ENCODE results near the gene BBS9.
"Not testable (repeated sequence)": the region's sequence is repeated elsewhere in the genome, so short reads cannot be mapped to it uniquely, and the experiment has no call there.

BBS9 gene

GRCh38 chr7:33516568-33516967, 387.2 kb downstream of the BBS9 start:
- ChIA-PET CTCF (no interaction called here), POLR2A (ENCODE audit: low non-redundant PET) (no interaction called here)
- no peak overlapping the region for H3K27ac ChIP-seq
- no peak for DNase-seq (ENCODE audit: low spot score)
- no peak for TF ChIP-seq CTCF (conservative IDR thresholded peaks at IDR 0.05; ENCODE audit: low read depth)

GRCh38 chr7:33517191-33517590, 387.8 kb downstream of the BBS9 start:
- DNase-seq (ENCODE audit: low spot score), result no peak

GRCh38 chr7:33527008-33527407, 397.6 kb downstream of the BBS9 start:
- POLR2A ChIA-PET (ENCODE audit: low non-redundant PET); CTCF ChIA-PET; DNase-seq (ENCODE audit: low spot score): not testable (repeated sequence)
- H3K27ac ChIP-seq, result peak overlapping the region; percentile 69

More at GRCh38 chr7:33517191-33517590, 387.8 kb downstream of the BBS9 start:
- CTCF ChIA-PET, result no interaction called here
- TF ChIP-seq CTCF (conservative IDR thresholded peaks at IDR 0.05; ENCODE audit: low read depth), result no peak
- POLR2A ChIA-PET (ENCODE audit: low non-redundant PET), result no interaction called here
- H3K27ac ChIP-seq, result no peak overlapping the region

GRCh38 chr7:33527613-33528012, 398.2 kb downstream of the BBS9 start:
- POLR2A ChIA-PET (ENCODE audit: low non-redundant PET); CTCF ChIA-PET: not testable (repeated sequence)
- peak overlapping the region; percentile 69 for H3K27ac ChIP-seq
- DNase-seq (ENCODE audit: low spot score), result peak; percentile 13

- POLR2A ChIA-PET (ENCODE audit: low non-redundant PET), result no interaction called here
- H3K27ac ChIP-seq, result no peak overlapping the region
- no peak for DNase-seq (ENCODE audit: low spot score)
- CTCF ChIA-PET, result interaction anchor here (0.5 kb wide), 1 partner anchor 10 kb away, joined by 4 read pairs; no protein-coding TSS in a partner anchor
- no peak for TF ChIP-seq CTCF (conservative IDR thresholded peaks at IDR 0.05; ENCODE audit: low read depth)
Measured at GRCh38 chr7:33529070-33529469, 399.7 kb downstream of the BBS9 start.

DNA sequence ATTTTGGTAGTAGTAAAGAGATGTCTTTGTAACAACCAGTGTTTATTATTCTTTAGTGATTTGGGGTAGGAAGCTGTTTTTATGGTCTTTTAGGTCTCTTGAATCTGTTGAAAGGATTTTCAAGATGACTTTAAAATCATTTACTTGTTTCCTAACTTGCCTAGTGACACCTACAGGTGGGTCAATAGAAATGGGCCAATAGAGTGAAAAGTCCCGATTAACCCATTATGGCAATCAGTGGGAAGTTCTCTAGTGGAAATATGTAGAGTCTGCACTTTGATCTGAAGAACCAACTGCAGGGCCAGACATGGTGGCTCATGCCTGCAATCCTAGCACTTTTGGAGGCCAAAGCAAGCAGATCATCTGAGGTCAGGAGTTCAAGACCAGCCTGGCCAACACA, 401.3 kb downstream of the BBS9 start:
- TF ChIP-seq CTCF (conservative IDR thresholded peaks at IDR 0.05; ENCODE audit: low read depth), result no peak
- POLR2A ChIA-PET (ENCODE audit: low non-redundant PET), result no interaction called here
- CTCF ChIA-PET, result no interaction called here
- no peak for DNase-seq (ENCODE audit: low spot score)
- no peak overlapping the region for H3K27ac ChIP-seq

DNA sequence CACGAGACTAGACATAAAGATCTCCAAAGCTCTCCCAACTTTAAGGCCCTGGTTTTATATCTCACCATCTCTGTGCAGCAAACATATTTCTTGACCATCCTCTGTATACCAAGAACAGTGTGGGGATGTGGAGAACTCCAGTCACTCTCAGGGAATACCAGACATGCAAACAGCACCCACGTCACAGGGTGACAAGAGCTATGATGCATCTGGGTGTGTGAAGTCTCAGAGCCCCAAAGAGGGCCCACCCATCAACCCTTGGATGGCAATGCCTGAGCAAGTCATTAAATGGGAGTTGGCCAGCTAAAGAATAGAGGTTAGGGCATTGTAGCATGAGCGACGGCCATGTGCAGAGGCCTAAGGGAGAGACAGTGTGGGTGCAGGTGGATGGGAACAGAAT, 402.5 kb downstream of the BBS9 start:
- no peak for TF ChIP-seq CTCF (conservative IDR thresholded peaks at IDR 0.05; ENCODE audit: low read depth)
- no peak for DNase-seq (ENCODE audit: low spot score)
- POLR2A ChIA-PET (ENCODE audit: low non-redundant PET), result no interaction called here
- H3K27ac ChIP-seq, result no peak overlapping the region
- CTCF ChIA-PET, result no interaction called here

DNA sequence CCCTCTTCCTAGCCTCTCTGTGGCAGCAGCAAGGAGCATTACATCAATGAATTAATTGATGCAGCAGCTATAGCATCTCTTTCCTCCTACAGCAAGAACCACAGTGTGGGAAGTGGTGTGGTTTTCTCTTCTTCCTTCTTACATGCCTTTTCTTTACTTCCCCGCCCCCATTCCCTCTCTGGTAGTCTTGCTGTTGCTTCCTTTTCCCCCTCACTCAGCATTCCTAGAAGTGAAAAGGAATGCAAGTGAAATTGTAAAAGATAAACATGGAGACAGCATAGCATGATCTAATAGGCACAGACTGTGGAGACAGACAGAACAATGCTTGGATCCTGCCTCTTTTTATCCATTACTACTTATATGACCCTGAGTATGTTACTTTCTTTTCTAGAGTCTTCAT, 405.5 kb downstream of the BBS9 start:
- H3K27ac ChIP-seq, result no peak overlapping the region
- CTCF ChIA-PET, result no interaction called here
- TF ChIP-seq CTCF (conservative IDR thresholded peaks at IDR 0.05; ENCODE audit: low read depth), result no peak
- POLR2A ChIA-PET (ENCODE audit: low non-redundant PET), result no interaction called here
- DNase-seq (ENCODE audit: low spot score), result no peak
